A549 (cell line): ENCODE data around the gene STRIP2.

Source experiments
- BHLHE40 ChIP-seq: IDR thresholded peaks from 2 replicates; pipeline ENCODE4 v1.6.1; 2012; ENCODE audit warnings: low read depth, low read length, inconsistent platforms
- CBX8 ChIP-seq: fragments of 200-600 bp; sonication (generic); IDR thresholded peaks from 2 replicates; pipeline ENCODE4 v1.6.1; 2016
- MAZ ChIP-seq: fragments of 150-350 bp; IDR thresholded peaks from 2 replicates; pipeline ENCODE4 v1.6.1; 2014; ENCODE audit warnings: antibody characterized with exemption, low read depth, low read length, borderline replicate concordance
- POLR2A ChIP-seq: IDR thresholded peaks from 2 replicates; pipeline ENCODE4 v1.6.1; 2012; ENCODE audit warnings: mild to moderate bottlenecking, low read length
- TF ChIP-seq, protein P1 (sequence below): IDR thresholded peaks from 2 replicates; pipeline ENCODE4 v1.6.1; 2012
- TF ChIP-seq, protein P2 (sequence below): fragments of >200 bp; sonication (Bioruptor Twin); formaldehyde crosslinking; IDR thresholded peaks from 3 replicates; pipeline ENCODE4 v1.5.1; 2016

DNA sequence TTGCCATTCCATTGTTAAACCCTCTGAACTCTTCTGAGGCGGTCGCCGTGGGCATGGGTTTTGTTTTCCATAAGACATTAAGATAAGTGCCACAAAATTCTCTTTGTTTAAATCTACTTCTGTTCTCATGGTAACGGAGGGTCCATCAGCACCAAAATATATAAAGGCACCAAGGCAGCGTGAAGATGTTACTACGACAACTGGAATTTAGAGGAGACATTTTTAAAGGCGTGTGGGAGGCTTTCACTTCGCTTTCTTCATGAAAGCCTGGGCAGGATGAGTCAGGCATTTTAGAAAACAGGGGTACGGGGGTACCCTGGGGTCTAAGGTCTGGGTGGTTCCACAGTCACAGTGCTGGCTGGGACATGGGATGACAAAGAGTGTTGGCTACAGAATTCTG, 102.1 kb downstream of the STRIP2 start:
- TF ChIP-seq, protein P1, sequence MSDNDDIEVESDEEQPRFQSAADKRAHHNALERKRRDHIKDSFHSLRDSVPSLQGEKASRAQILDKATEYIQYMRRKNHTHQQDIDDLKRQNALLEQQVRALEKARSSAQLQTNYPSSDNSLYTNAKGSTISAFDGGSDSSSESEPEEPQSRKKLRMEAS, result no peak
- TF ChIP-seq, protein P2, sequence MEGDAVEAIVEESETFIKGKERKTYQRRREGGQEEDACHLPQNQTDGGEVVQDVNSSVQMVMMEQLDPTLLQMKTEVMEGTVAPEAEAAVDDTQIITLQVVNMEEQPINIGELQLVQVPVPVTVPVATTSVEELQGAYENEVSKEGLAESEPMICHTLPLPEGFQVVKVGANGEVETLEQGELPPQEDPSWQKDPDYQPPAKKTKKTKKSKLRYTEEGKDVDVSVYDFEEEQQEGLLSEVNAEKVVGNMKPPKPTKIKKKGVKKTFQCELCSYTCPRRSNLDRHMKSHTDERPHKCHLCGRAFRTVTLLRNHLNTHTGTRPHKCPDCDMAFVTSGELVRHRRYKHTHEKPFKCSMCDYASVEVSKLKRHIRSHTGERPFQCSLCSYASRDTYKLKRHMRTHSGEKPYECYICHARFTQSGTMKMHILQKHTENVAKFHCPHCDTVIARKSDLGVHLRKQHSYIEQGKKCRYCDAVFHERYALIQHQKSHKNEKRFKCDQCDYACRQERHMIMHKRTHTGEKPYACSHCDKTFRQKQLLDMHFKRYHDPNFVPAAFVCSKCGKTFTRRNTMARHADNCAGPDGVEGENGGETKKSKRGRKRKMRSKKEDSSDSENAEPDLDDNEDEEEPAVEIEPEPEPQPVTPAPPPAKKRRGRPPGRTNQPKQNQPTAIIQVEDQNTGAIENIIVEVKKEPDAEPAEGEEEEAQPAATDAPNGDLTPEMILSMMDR, result no peak
- TF ChIP-seq BHLHE40 (no peak), POLR2A (no peak), MAZ (no peak), CBX8 (no peak)
